LoVo (cell line): Measurements from ENCODE around the gene CCDC195.

Source experiments
- DNase-seq: peaks from one replicate; pipeline ENCODE4 v3.0.0-alpha.2; 2016; ENCODE audit warnings: low spot score

CCDC195 gene, protein sequence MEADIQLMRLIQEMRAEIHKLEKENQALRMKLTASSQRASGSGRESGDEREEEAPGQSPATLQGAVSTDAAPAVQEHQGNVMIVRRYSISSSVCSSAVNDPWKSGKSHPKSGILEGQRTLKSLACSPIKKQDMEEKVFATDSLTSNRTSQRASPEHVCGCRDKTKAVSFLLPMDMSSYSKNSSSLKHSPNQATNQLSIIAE

DNA sequence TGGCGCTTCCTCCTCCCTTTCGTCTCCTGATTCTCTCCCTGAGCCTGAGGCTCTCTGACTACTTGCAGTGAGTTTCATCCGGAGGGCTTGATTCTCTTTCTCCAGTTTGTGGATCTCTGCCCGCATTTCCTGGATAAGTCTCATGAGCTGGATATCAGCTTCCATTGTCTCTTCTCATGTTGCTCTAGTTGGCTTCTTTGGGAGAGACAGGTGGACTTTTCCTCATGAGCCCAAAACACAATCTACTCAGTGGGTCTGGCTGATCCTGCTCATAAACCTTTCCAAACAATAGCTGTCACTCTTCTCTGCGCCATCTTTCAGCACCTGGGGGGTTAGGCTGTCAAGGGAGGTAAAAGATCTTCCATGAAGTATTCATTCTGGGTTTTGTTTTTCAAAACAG lies at the start of gene CCDC195:
Gene CCDC195 (minus strand): TSS at position 165 of the 400 bp plus-strand sequence. CDS start 0 bp downstream, at position 165.
- DNase-seq = no peak

- DNase-seq = no peak
Measured at GRCh38 chr2:224764565-224765236, 48.5 kb upstream of the CCDC195 start.

GRCh38 chr2:224757934-224758548 lies 41.9 kb upstream of the CCDC195 start:
- DNase-seq = no peak

GRCh38 chr2:224753743-224754540 lies 37.8 kb upstream of the CCDC195 start:
- DNase-seq = no peak

DNA sequence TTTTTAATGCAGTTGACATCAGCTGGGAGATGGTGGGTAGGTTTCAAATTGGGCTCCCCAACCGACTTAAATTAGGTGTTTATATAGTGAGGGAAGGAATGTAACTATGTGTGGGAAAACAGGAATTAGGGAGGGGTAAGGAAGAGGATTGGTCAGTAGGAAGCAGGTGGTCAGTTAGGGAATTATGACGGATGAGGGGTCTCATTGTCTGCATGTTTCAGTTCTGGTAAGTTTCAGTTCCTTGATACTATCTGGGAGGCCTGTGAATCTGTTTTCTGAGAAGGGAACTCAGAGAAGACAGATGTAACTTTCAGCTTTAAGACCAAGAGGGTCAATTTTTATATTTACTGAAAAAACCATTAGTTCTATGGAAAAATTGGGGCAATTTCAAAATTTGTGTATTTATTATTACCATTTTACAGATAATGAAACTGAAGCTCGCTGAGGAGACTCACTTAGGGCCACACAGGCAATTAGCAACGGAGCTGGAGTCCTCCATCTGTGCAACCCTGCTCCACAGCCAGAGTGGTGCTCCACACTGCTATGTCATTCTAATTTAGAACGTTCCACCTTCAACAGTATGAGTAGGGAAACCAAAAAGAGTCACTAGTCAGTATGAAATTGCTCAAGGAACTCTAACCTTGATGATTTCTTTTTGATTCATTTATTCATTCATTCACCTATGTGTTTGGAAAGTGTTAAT lies 36.0 kb upstream of the CCDC195 start:
- DNase-seq = no peak

DNA sequence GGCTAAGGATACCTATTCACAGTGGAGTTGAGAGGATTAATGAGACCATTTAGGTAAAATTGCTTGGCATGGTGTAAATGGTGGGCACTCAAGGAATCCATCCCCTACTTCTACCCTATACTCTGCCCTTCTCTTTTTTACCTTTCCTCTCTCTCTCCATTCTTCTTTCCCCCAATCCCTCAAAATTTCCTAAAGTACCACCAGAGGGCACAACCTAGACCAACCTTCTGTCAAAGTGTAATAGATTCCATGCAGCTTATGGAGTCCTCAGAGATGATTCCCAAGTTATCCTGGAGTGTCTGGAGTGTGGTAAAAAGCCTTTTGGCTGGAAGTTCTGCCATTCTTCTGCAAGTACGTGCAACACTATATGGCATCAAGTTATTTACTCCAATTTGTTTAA lies 33.0 kb upstream of the CCDC195 start:
- DNase-seq = no peak

DNA sequence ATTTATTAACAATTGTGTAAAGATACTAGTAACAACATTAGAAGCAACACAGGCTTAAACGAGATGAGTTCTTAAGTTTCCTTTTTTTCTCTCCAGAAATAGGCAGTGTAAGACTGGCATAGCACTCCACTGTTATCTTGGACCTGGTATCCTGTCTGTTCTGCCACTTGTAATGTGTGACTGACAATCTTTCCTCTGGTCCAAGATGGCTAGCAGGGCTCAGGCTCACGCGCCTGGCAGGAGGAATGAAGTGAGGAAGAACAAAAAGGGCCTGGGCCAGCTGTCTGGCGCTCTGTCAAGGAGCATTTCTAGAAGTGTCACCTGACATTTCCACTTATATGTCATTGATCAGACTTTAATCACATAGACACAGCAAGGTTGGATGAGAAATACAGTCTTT lies 31.6 kb upstream of the CCDC195 start:
- DNase-seq = no peak

GRCh38 chr2:224736227-224736626 lies 20.1 kb upstream of the CCDC195 start:
- no peak for DNase-seq

DNA sequence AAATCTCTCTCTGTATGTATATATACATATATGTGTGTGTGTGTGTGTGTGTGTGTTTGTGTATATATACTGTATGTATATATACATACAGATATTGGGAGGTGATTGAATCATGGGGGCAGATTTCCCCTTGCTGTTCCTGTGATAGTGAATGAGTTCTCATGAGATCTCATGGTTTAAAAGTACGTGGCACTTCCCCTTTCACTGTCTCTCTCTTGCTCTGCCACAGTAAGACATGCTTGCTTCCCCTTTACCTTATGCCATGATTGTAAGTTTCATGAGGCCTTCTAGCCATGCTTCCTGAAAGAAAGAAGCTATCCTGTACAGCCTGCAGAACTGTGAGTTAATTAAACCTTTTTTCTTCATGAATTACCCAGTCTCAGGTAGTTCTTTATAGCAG lies 18.8 kb upstream of the CCDC195 start:
- DNase-seq = no peak

- no peak for DNase-seq
Measured at GRCh38 chr2:224731665-224732064, 15.5 kb upstream of the CCDC195 start.

GRCh38 chr2:224729435-224729834 lies 13.3 kb upstream of the CCDC195 start:
- no peak for DNase-seq

- no peak for DNase-seq
Measured at GRCh38 chr2:224724331-224724730, 8.2 kb upstream of the CCDC195 start.

GRCh38 chr2:224723586-224724217 lies 7.5 kb upstream of the CCDC195 start:
- DNase-seq = no peak

- DNase-seq = no peak
Measured at GRCh38 chr2:224722770-224723169, 6.6 kb upstream of the CCDC195 start.

DNA sequence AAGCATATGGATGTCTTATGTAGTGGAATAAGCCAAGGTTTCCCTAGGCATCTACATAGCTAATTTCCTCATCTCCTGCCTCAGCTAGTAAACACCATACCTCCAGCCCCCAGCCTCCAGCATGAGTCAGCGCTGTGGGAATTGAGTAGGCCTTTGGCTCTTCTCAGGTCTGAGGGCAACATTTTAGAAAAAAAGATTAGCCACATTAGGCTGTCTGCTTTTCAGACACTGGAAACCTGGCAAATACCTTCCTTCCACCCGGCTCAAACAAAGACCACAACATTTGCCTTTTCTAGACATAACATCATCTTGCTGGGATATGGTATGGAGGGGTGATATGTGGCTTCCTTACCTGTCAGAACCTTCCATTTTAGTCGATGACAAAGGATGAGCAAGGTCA lies 6.1 kb upstream of the CCDC195 start:
- DNase-seq = no peak

GRCh38 chr2:224716921-224717320 lies 756 bp upstream of the CCDC195 start:
- no peak for DNase-seq

- no peak for DNase-seq
Measured at GRCh38 chr2:224711859-224712665, 4.1 kb downstream of the CCDC195 start.

GRCh38 chr2:224711381-224711780 lies 4.8 kb downstream of the CCDC195 start:
- no peak for DNase-seq

GRCh38 chr2:224709301-224709700 lies 6.9 kb downstream of the CCDC195 start:
- DNase-seq = no peak

GRCh38 chr2:224694502-224694901 lies 21.7 kb downstream of the CCDC195 start:
- DNase-seq = no peak

DNA sequence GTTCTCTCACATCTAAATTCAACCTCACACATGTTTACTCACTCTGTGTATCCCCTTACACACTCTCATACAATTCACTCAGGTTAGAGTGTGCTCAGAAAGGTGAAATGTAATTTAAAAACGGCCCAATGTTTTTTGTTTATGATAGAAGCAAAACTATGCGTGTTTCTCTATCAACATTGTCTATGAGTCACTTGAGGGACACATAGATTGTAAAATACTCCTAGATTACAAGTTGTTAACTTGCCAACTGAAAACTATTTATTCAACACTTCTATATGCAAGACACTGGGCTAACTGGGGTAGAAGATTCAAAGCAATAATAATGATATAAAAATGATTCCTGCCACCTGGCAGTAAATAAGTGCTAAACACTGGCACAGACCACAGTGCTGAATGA lies 24.6 kb downstream of the CCDC195 start:
- peak; percentile 11 for DNase-seq
